Left cardiac atrium (tissue), 4 donors: ENCODE measurements around the gene AIF1. TPM values are rescaled to one million over a fixed set of nuclear protein-coding genes. Genes with fewer than 3 reads are reported as not detected.

Experiments used
- ATAC-seq, 2 donors: fragments of 200-7000 bp; cut with Tn5 transposase; one replicate each; pipeline ENCODE4 v1.9.1; 2020; ENCODE audit warnings: mild to moderate bottlenecking in 2 of 2, moderate library complexity in 2 of 2
- DNase-seq: peaks from one replicate; pipeline ENCODE4 v3.0.0-alpha.2; 2020
- intact Hi-C, 2 donors: fragments of 100-400 bp; cut with DNase I; formaldehyde crosslinking; loops; one replicate each; pipeline versions ENCODE4 v1.14.1 to v1.15.1; 2022 to 2023
- total RNA-seq, 2 donors: library from RNA; stranded (reverse); fragmentation: NEBNext Ultra II Directional; extraction: Animal tissue kit (Norgen Biotek cat#: 25700); gene quantifications; one replicate each; pipeline ENCODE4 v1.2.1, GENCODE V29; 2021
- donor health status: DM: no; HTN: yes; CAD: no.
- donor health status: DM: no; HTN: yes; CAD: no; lungs with severe emphysema.
- donor health status: DM: yes; HTN: yes; CAD: no.
- donor health status: Dilated cardiomyopathy.

The AIF1 gene
- total RNA-seq, 2 donors from 2014 or later: 17.0 to 37.4 TPM

- intact Hi-C loops: no loop called here
- no peak for DNase-seq
- peak in 1 of 2 donors; percentile 29 for ATAC-seq
These were observed 20.0 kb downstream of the AIF1 start for GRCh38 chr6:31634969-31635575.

- ATAC-seq: peak in 1 of 2 donors; percentile 7
- intact Hi-C loops: no loop called here
- DNase-seq: no peak
These were observed 21.9 kb downstream of the AIF1 start for GRCh38 chr6:31636698-31637596.

- intact Hi-C loops: no loop called here
- no peak for DNase-seq
- ATAC-seq: no peak
These were observed 24.0 kb downstream of the AIF1 start for GRCh38 chr6:31639043-31639442.

GRCh38 chr6:31639449-31639861 is 24.4 kb downstream of the AIF1 start:
- intact Hi-C loops: no loop called here
- no peak for ATAC-seq
- DNase-seq: no peak

GRCh38 chr6:31640612-31641011 is 25.6 kb downstream of the AIF1 start:
- ATAC-seq (no peak), DNase-seq (no peak)
- intact Hi-C loops: no loop called here

- no peak for ATAC-seq
- intact Hi-C loops: no loop called here
- DNase-seq: no peak
These were observed 26.3 kb downstream of the AIF1 start for GRCh38 chr6:31641370-31641769.

GRCh38 chr6:31642798-31643570 is 27.9 kb downstream of the AIF1 start:
- intact Hi-C loops: no loop called here
- no peak for DNase-seq
- no peak for ATAC-seq

GRCh38 chr6:31643818-31644454 is 28.9 kb downstream of the AIF1 start:
- intact Hi-C loops: no loop called here

GRCh38 chr6:31645325-31645724 is 30.3 kb downstream of the AIF1 start:
- intact Hi-C loops: no loop called here
- ATAC-seq (no peak), DNase-seq (no peak)

More at GRCh38 chr6:31643818-31644454, 28.9 kb downstream of the AIF1 start:
- no peak for DNase-seq
- ATAC-seq: no peak

GRCh38 chr6:31651602-31652191 is 36.7 kb downstream of the AIF1 start:
- ATAC-seq (peak; percentile 70 to 75), DNase-seq (peak; percentile 79)
- intact Hi-C loops: no loop called here

- ATAC-seq: peak; percentile 80 to 82
- intact Hi-C loops: no loop called here
- peak; percentile 91 for DNase-seq
These were observed 38.1 kb downstream of the AIF1 start for GRCh38 chr6:31652925-31653724.

GRCh38 chr6:31654574-31655348 is 39.7 kb downstream of the AIF1 start:
- intact Hi-C loops: no loop called here
- DNase-seq: no peak
- no peak for ATAC-seq

- DNase-seq: no peak
- intact Hi-C loops: no loop called here
- no peak for ATAC-seq
These were observed 40.6 kb downstream of the AIF1 start, which contains the start of gene APOM for GRCh38 chr6:31655349-31656237. APOM (plus strand) TSS chr6:31655894; CDS start chr6:31655967, 73 bp downstream.

- intact Hi-C loops: no loop called here
- no peak for DNase-seq
- ATAC-seq: no peak
These were observed 42.5 kb downstream of the AIF1 start for GRCh38 chr6:31657406-31658157.

- ATAC-seq (no peak), DNase-seq (no peak)
- intact Hi-C loops: no loop called here
These were observed 43.2 kb downstream of the AIF1 start for GRCh38 chr6:31658158-31658688.
